Body of pancreas (tissue), 4 donors: ENCODE data around the gene AHI1.

Experiments used
- CTCF ChIP-seq, 7 experiments: fragments of 450-650 bp in 4 of 7; fragments of 200-600 bp in 3 of 7; sonication (generic) in 3 of 7; IDR thresholded peaks; one replicate each; pipeline ENCODE4 v1.5.1; 2016 to 2019; ENCODE audit warnings: antibody characterized with exemption in 7 of 7
- POLR2A ChIP-seq, 3 donors: fragments of 450-650 bp; IDR thresholded peaks; one replicate each; pipeline ENCODE4 v1.6.1; 2016; ENCODE audit warnings: antibody characterized with exemption in 3 of 3, mild to moderate bottlenecking in 2 of 3

- TF ChIP-seq CTCF (IDR thresholded peaks at IDR 0.05) (no peak), POLR2A (IDR thresholded peaks at IDR 0.05) (no peak)
Observed at GRCh38 chr6:135269481-135269891, 228.1 kb downstream of the AHI1 start.
